ENCODE results near the gene TPK1. TPM values are rescaled to one million over a fixed set of nuclear protein-coding genes. Genes with fewer than 3 reads are reported as not detected.

Gene TPK1
- total and polyA plus RNA-seq, 2 of the 4 experiments (the other 2 are of a cell fraction) = 0.38 to 1.8 TPM

GRCh38 chr7:144408121-144408520, 427.7 kb downstream of the TPK1 start:
- Histone ChIP-seq H2BK5ac (ENCODE audit: low read depth, low read length, poor library complexity, severe bottlenecking) (no peak overlapping the region), H3K56ac (ENCODE audit: extremely low read depth, insufficient read depth, low read length) (no peak overlapping the region), H2AK9ac (replicated peaks; ENCODE audit: low read depth, low read length, poor library complexity) (no peak overlapping the region), H3K14ac (replicated peaks; ENCODE audit: low read depth, low read length) (no peak overlapping the region), H3K9ac (ENCODE audit: low read depth, low read length) (no peak overlapping the region), H3K36me3 (ENCODE audit: control insufficient read depth, insufficient read depth, low read length) (no peaks in the 10 kb centered on the region), H2BK20ac (ENCODE audit: low read depth, low read length) (no peak overlapping the region), H3K9me1 (ENCODE audit: insufficient read depth, low read length) (no peaks in the 10 kb centered on the region), H2BK15ac (ENCODE audit: low read depth, low read length) (no peak overlapping the region), H4K20me1 (ENCODE audit: insufficient read depth, low read length) (no peaks in the 10 kb centered on the region), H2BK120ac (ENCODE audit: low read depth, low read length) (no peak overlapping the region), H3K4ac (ENCODE audit: low read depth, low read length) (no peak overlapping the region), H3K23ac (ENCODE audit: low read depth, low read length) (no peak overlapping the region), H3K18ac (ENCODE audit: low read depth, low read length) (no peak overlapping the region), H2AFZ (replicated peaks; ENCODE audit: low read length, poor library complexity) (no peak overlapping the region), H3K4me2 (ENCODE audit: low read depth, low read length) (no peak overlapping the region), H2AK5ac (ENCODE audit: low read depth, low read length) (no peak overlapping the region), H4K5ac (ENCODE audit: low read depth, low read length) (no peak overlapping the region), H3K9me3 (ENCODE audit: control insufficient read depth, insufficient read depth, low read length) (peaks cover 9% of the 10 kb centered on the region; the same call in 1 of the 2 replicates), H3K4me1 (ENCODE audit: control insufficient read depth, insufficient read depth, low read length) (no peaks in the 10 kb centered on the region), H3K79me1 (ENCODE audit: low read depth in 1 of 2, low read length in 2 of 2) (no peaks in the 10 kb centered on the region), H3K27ac (ENCODE audit: insufficient read depth, low read length) (no peak overlapping the region), H4K8ac (ENCODE audit: low read depth in 2 of 2, low read length in 2 of 2) (no peak overlapping the region), H3K4me3 (ENCODE audit: insufficient read depth, low read depth, low read length) (no peak overlapping the region), H4K91ac (ENCODE audit: insufficient read depth, low read depth, low read length) (no peak overlapping the region), H3K27me3 (ENCODE audit: control insufficient read depth, insufficient read depth, low read length) (no peaks in the 10 kb centered on the region)
- intact Hi-C loops (cut with micrococcal nuclease) = no loop called here
- ATAC-seq (ENCODE audit: low read depth) (no peak), DNase-seq (no peak)
- ChIA-PET POLR2A (ENCODE audit: unreplicated experiment) (no interaction called here), CTCF (no interaction called here)
- BruUV-seq (replicated peaks) = no TSS peak
- dilution Hi-C loops (cut with HindIII; ENCODE audit: low sequenced_read_pairs, unreplicated experiment) = no loop called here
- in situ Hi-C loops (cut with MboI; ENCODE audit: low sequenced_read_pairs) = no loop called here
- TF ChIP-seq RCOR1 (IDR thresholded peaks at IDR 0.05; ENCODE audit: insufficient replicate concordance, low read length) = no peak
- no peak for TF ChIP-seq FOS (IDR thresholded peaks at IDR 0.05; ENCODE audit: low read depth, low read length)
- TF ChIP-seq RAD21 (IDR thresholded peaks at IDR 0.05; ENCODE audit: low read length) = no peak
- no peak for TF ChIP-seq CTCF (conservative IDR thresholded peaks at IDR 0.05; ENCODE audit: low read depth, low read length)
- no peak for TF ChIP-seq MAFK (IDR thresholded peaks at IDR 0.05; ENCODE audit: low read depth, low read length)
- TF ChIP-seq MAZ (IDR thresholded peaks at IDR 0.05; ENCODE audit: borderline replicate concordance, low read depth, low read length) = no peak
- no peak for TF ChIP-seq NFE2L2 (IDR thresholded peaks at IDR 0.05; ENCODE audit: low read depth, low read length)
- no peak for TF ChIP-seq CHD1 (IDR thresholded peaks at IDR 0.05; ENCODE audit: low read depth, low read length)
- TF ChIP-seq MXI1 (IDR thresholded peaks at IDR 0.05; ENCODE audit: borderline replicate concordance, low read depth, low read length) = no peak
- no peak for TF ChIP-seq RFX5 (IDR thresholded peaks at IDR 0.05; ENCODE audit: low read depth, low read length)
- TF ChIP-seq ELK1 (IDR thresholded peaks at IDR 0.05; ENCODE audit: borderline replicate concordance, low read depth, low read length) = no peak
- no peak for TF ChIP-seq SMC3 (IDR thresholded peaks at IDR 0.05; ENCODE audit: low read depth, low read length)
- TF ChIP-seq USF2 (IDR thresholded peaks at IDR 0.05; ENCODE audit: low read depth, low read length) = no peak
- WGBS, 2 experiments (ENCODE audit: extremely low coverage in 2 of 2, insufficient read length in 1 of 2) = 43% methylated on average over 1 of the region's 3 CpGs; no CpG with 5 or more reads in 1 of the 2 experiments
